Activated T-cell treated with anti-CD3 and anti-CD28 coated beads for 1 hour (primary cell): ENCODE data around the gene PURB.
"Not testable (repeated sequence)": the region's sequence is repeated elsewhere in the genome, so short reads cannot be mapped to it uniquely, and the experiment has no call there.

Experiments
- DNase-seq: peaks from one replicate; pipeline ENCODE4 v3.0.0-alpha.2; 2020; ENCODE audit warnings: low read depth

Gene PURB

DNA sequence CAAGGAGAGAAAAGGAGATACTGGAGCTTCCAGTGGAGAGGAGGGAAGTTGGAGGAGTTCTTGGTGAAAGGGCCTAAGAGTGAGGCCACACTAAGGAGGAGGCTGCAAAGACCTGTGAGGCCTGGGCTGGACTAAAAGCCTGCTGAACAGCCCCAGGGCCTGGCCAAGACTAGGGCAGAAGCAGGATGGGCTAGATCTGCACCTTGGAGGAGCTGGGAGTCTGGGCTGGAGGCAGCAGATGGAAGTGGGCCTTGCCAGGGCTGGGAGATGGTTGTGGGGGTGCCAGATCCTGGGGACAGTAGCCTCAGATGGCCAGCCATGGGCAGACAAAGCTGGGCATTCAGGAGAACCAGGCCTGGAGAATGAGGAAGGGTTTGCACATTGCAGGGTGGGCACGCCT is 6.5 kb upstream of the PURB start:
- no peak for DNase-seq

DNA sequence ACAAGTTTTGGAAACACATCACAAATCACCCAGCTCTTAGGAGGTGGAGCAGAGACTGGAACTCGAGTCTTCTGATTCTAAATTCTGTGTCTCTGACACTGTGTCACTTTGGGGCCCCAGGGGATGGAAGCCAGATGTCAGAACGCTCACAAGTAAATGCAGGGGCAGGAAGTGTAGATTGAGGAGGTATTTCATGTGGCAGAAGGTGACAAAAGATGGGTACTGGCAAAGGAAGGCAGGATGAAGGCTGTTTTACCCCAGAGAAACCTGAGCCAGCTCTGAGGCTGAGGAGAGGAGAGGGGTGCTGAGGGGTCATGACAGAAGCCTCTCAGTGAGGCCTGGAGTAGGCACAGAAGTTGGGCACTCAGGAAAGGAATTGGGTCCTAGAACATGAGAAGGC is 6.0 kb upstream of the PURB start:
- DNase-seq = no peak

DNA sequence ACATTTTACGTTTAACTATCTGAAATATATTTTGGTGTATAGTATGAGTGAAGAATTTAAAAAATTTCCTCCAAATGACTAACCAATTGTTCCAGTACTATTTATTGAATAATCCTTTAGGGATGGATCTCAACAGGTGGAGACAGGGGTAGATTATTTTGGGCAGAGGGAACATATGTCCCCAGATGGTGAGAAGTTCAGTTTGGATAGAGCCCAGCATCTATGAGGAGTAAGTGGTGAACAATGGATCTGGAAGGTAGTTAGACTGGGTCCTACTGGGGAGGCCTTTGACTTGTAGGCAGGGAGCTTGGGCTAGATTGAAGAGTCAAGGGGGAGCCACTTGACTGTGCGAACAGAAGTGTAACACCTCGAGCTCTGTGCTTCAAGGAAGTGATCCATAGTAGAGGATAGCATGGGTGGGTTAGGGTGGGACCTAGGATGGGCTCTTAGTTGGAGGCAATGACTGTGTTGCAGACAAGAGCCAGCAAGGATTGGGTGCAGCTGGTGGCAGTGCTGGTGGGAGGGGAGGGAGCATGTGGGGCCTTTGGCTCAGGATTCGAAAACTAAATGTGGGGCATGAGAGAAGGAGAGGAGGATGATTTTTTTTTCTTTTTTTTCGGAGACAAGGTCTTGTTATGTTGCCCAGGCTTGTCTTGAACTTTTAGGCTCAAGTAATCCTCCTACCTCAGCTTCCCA is 3.9 kb upstream of the PURB start:
- no peak for DNase-seq

DNA sequence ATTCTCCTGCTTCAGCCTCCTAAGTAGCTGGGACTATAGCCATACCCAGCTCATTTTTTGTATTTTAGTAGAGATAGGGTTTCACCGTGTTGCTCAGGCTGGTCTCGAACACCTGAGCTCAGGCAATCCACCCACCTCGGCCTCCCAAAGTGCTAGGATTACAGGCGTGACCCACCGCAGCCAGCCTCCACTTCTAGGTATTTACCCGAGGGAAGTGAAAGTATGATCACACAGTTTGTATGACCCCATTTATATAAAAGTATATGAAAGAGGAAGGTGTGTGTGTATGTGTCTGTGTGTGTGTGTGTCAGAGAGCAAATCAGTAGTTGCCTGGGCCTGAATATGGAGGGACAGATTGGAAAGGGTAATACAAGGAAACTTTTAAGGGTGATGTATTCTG is 2.0 kb upstream of the PURB start:
- DNase-seq = no peak

DNA sequence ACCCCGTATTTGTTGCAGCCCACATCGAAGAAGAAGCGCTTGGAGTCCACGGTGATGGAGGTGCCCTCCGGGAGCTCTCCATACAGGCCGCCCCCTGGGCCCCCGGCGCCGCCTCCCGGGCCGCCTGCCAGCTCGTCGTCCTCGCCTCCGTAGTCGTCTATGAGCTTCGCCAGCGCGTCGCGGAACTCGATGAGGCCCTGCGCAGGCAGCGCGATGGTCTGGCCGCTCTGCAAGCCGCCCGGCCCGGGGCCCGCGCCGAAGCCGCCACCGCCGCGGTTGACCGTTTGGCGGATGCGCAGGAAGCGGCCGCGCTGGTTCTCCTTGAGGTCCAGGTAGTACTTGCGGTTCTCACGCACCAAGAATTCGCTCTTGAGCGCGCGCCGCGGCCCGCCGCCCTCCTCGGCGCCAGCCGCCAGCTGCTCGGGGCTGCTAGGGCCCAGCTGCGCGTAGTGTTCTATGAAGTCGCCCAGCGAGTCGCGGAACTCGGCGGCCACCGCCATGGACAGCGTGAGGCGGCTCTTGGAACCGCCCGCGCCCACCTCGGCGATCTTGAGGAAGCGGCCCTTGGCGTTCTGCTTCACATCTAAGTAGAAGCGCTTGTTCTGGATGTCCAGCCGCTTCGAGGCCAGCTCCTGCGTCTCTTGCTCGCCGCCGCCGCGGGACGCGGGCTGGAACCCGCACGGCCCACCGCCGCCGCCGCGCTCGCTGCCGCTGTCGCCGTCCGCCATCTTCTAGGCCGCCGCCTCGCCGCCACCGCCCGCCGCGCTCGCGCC is 523 bp downstream of the PURB start:
- peak; percentile 33 for DNase-seq

DNA sequence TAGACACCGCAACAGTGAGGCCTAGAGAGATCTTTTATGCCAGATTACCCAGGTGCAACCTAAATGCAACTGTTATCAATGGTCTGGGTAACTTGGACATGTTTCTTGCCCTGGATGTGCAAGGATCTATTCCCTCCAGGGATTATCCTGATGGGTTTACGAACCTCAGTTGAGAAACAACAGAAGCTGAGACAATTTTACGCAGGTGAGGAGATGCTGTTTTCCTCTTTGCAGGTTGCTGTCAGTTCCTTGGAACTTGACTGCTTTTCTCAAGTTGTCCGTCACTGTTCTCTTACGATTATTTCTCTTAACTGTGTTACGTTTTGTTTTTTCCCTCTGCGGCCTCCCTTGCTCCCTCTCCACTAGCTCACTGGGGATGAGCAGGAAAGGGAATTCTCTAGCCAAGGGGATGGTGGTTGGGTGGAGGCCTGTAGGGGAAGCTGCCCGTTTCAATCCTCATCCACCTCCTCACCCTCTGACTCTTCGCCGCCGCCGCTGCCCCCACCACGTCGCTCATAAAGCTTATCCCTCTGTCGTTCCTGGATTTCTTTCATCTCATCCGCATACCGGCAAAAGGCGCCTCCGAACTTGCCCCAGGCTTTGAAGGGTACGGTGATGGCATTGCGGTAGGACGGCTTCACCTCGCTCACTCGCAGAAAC is 1.2 kb downstream of the PURB start:
- no peak for DNase-seq

DNA sequence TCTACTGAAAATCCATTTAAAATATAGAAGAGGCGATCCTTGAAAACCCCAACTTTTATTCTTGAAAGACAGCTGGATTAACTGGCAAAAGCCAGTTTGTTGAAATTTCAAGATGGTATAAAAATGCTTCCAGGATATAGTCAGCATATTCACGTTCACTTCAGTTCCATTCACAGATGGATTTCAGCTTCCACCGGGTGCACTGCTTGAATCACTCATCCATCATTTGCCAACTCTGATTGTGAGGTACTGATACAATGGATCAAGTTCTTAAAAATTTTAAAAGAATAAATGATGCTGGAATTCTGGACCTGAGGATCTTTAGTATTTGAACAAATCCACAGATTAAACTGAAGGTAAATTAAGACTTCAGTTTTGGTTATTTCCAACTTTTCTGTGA is 2.4 kb downstream of the PURB start:
- no peak for DNase-seq

DNA sequence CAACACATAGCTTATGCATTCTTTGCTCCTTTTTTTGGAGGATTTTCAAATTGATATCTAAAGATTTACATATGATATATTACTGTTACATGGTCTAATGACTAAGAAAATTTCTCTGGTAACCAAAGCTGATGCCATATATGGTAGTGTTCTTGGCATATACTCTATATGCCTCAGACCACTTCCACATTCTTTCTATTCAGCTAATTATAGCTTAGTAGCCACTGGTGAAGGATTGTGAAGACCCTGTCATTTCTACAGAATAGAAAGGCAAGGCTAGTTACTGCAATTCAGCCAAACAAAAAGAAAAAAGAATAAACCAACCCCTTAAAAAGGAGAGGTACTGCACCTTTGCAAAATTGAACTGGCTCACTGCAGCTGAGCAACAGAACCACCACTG is 3.7 kb downstream of the PURB start:
- DNase-seq = no peak

DNA sequence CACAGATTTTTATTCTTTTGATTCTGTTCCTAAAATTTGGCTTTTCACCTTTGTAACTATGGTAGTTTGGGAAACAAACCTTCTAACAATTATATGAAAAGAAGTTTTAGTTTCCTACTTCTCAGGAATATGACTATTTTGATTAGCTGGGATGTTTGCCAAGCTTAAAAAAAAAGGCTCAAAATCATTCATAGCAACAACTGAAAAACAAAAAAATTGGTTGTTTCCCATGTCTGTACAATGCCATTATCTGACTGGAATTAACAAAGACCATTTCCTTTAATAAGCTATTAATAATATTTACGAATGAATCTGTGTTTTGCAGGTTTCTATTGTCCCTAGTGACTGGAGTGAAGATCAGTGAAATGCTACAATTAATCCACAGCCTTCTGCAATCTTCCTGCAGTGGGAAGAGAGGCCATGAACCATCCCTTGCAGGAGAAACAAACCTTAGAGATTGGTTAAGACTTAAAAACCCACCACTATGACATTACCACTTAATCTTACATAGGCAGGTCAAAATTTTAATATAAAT is 4.2 kb downstream of the PURB start:
- DNase-seq = no peak

DNA sequence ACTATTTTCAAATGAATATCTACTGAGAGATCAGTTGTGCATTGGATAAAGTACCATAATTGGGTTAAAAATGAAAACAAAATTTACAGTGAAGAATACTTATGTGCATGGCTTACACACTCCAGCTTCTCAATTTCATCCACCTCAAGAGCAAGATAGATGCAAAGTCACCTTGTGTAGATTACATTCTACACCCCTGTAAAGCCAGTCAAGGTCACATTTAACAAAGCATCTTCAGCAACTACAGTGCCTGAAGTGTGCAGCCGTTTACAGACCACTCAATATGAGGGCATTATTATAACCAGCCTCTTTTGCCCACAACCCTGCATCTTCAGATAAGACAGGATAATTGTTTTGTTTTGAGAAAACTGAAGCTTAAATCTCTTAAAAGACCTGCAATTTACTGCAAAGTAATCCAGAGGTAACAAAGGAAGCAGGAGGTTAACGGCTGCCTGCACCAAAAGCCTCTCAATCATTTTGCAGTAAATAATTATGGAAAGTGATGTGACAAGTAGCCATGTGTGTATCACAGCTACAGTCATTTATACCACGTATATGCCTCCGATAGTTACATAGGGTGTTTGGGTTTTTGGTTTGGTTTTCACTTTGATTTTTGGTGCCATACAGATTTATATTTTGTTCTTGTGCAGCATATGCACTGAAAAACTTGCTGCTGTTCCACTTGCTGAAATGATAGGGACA is 4.9 kb downstream of the PURB start:
- DNase-seq = no peak

DNA sequence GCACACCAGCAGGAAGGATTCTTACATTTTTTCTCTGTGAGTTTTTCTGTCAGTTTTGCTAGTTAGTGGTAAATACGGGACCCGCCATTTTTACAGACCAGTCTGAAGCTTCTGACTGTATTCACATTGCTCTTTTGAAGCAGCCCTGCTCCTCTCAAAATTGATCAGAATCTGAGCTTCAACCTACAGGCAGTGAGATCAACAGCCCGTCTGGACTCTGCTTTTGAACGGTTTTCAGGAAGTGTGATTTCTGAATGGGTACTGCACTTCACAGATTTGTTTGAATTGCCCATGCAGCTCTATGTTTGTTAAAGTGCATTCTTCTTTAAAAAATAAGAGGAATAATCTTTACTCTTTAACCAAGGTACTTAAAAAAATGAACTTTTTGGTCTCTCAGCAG is 8.9 kb downstream of the PURB start:
- no peak for DNase-seq

DNA sequence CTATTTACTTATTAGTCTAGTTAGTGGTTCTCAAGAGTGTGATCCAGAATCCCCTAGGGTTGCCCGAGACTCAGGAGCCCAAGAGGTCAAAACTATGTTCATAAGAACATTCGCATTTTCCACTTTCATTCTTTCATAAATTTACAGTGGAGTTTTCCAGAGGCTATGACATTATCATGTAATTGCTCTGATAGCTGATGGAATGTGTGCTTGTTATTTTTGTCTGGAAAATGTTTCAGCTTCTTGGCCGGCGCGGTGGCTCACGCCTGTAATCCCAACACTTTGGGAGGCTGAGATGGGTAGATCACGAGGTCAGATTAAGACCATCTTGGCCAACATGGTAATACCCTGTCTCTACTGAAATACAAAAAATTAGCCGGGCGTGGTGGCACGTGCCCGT is 10.1 kb downstream of the PURB start:
- DNase-seq = no peak

DNA sequence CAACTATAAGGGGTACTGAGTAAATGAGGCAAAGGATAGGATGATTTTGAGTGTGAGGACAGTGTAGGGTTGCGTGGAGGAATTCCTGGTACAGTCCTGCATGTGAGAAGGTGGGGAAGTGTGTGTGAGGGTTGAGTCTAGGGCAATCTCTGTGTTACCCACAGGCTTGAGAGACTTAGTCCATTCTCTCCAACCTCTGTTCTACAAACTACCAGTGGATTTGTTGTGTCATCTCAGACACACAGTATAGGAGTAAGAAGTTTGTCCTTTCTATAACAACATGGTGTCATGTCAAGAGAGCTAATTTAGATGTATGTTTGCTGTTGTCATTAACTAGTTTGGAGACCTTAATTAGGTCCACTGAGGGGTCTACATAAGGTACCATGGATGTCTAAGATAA is 12.5 kb downstream of the PURB start:
- no peak for DNase-seq

DNA sequence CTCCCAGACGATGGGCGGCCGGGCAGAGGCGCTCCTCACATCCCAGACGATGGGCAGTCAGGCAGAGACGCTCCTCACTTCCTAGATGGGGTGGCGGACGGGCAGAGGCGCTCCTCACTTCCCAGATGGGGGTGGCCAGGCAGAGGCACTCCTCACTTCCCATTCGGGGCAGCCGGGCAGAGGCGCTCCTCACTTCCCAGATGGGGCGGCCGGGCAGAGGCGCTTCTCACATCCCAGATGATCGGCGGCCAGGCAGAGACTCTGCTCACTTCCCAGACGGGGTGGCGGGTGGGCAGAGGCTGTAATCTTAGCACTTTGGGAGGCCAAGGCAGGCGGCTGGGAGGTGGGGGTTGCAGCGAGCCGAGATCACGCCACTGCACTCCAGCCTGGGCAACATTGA is 13.4 kb downstream of the PURB start:
- DNase-seq = not testable (repeated sequence)

DNA sequence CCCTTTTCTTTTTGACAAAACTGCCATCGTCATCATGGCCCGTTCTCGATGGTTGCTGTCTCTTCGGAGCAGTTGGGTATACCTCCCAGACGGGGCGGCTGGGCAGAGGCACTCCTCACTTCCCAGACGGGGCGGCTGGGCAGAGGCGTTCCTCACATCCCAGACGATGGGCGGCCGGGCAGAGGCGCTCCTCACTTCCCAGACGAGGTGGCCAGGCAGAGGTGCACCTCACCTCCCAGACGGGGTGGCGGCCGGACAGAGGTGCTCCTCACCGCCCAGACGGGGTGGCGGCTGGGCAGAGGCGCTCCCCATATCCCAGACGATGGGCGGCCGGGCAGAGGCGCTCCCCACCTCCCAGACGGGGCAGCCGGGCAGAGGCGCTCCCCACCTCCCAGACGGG is 14.6 kb downstream of the PURB start:
- DNase-seq = not testable (repeated sequence)

DNA sequence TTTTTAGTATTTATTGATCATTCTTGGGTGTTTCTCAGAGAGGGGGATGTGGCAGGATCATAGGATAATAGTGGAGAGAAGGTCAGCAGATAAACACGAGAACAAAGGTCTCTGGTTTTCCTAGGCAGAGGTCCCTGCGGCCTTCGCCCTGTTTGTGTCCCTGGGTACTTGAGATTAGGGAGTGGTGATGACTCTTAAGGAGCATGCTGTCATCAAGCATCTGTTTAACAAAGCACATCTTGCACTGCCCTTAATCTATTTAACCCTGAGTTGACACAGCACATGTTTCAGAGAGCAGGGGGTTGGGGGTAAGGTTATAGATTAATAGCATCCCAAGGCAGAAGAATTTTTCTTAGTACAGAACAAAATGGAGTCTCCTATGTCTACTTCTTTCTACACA is 15.0 kb downstream of the PURB start:
- DNase-seq = not testable (repeated sequence)

DNA sequence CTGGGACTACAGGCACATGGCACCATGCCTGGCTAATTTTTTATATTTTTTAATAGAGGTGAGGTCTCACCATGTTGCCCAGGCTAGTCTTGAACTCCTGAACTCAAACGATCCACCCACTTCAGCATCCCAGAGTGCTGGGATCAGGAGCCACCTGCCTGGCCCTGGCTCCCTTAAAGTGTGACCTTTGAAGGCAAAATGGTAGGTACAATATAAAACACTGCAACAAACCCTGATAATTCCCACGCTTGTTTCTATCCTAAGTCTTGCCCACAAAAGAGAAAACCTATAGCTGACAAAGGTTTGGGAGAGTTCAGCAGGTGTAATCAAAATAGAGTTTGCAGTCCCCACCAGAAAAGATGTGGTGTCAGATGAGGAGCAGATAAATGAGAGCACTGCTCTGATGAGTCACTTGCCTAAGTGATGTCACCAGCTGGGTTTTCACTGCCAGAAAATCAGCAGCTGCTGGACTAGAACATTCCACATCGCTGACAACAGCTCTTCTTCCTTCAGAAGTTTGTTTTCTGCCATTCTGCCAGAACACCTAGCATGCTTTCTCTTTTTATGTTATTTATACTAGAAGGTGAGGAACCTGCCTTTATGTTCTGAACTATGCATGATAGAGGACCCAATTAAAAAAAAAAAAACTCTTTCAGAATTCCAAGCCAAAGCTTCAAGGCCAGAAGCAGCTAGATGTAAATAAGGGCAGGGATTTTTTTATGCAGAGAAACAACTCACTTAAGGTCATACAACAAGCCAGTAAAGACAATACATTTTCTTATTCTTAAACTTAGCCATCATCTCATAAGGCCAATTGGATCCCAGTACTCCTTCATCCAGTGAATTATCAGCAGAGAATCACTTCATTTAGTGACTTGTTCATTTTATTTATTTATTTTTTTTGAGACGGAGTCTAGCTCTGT is 18.0 kb downstream of the PURB start:
- DNase-seq = no peak

DNA sequence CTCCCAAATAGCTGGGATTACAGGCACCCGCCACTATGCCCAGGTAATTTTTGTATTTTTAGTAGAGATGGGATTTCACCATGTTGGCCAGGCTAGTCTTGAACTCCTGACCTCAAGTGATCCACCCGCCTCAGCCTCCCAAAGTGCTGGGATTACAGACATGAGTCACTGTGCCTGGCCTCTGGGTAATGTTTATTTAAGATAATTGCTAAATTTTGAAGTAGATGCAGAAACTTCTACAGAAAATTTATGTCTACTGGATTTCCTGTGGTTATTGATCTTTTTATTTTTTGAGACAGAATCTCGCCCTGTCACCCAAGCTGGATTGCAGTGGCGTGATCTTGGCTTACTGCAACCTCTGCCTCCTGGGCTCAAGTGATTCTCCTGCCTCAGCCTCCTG is 23.4 kb downstream of the PURB start:
- not testable (repeated sequence) for DNase-seq

DNA sequence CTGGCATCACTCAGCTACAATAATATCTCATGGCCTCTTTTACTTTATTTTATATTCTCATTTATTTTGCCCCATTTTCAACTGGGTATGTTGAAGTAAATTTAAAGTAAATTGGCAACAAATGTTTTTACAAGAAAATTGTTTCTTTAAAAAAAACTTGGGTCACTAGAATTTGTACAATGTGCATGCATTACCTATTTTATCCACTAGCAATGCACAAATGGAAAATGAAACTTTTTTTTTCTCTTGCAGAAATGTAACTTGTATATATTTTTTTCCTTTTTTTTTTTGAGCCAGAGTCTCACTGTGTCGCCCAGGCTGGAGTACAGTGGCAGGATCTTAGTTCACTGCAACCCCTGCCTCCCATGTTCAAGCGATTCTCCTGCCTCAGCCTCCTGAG is 27.2 kb downstream of the PURB start:
- DNase-seq = no peak

DNA sequence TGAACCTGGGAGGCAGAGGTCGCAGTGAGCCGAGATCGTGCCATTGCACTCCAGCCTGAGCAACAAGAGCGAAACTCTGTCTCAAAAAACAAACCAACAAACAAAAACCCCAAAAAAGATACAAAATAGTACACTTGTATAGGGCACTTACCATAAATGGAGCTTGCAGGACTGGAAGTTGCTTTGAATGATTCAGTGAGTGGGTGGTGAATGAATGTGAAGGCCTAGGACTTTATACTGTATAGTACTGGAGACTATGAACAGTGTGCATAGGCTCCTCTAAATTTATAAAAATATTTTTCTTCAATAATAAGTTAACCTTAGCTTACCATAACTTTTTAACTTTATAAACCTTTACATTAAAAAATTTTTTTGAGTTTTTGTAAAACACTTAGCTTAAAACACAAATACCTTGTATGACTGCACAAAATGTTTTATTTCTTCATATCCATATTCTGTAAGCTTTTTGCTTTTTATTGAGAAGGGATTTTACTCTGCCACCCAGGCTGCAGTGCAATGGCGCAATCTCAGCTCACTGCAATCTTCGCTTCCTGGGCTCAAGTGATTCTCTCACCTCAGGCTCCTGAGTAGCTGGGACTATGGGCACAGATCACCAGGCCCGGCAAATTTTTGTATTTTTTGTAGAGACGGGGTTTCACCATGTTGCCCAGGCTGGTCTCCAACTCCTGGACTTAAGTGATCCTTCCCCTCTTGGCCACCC is 30.5 kb downstream of the PURB start:
- DNase-seq = no peak

DNA sequence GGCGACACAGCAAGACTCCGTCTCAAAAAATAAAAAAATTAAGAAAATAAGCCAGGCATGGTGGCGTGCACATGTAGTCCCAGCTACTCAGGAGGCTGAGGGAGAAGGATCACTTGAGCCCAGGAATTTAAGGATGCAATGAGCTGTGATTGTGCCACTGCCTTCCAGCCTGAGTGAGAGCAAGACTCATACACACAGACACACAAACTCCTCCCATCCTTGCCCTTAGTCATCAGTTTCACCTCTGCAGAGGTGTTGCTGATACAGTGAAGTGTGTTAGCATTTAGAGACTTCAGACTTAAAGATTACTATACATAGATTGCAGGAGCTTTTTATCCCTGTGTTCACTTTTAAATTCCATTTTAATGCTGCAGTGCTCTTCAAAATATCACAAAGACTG is 31.9 kb downstream of the PURB start:
- no peak for DNase-seq
